K562 (cell line): ENCODE data around the gene TRIM32. TPM values are rescaled to one million over a fixed set of nuclear protein-coding genes. Genes with fewer than 3 reads are reported as not detected.

Experiments used
- ATAC-seq: fragments of 200-7000 bp; cut with Tn5 transposase; 3 replicates; pipeline ENCODE4 v1.9.1; 2020; ENCODE audit warnings: moderate library complexity
- BruUV-seq: library from RNA; stranded (reverse); fragments of 400-500 nt; replicated peaks from 2 replicates; lab custom pipeline; 2021; lab: Mats Ljungman, UMichigan
- CTCF ChIA-PET: fragments of 300-600 bp; formaldehyde crosslinking; extraction: SDS; loops from one replicate; lab custom pipeline; 2021; ENCODE audit warnings: low intra/inter-chr PET ratio; lab: Yijun Ruan, JAX
- POLR2A ChIA-PET: fragments of 300-600, 350-650 bp; sonication (Branson Sonifier 250); formaldehyde crosslinking; extraction: SDS; loops from one replicate; lab custom pipeline; 2021; ENCODE audit warnings: antibody characterized with exemption, inconsistent platforms; lab: Yijun Ruan, JAX
- DNase-seq, 4 experiments: peaks; one replicate each; pipeline versions ENCODE4 v3.0.0 to v3.0.0-alpha.2; 2011 to 2018; ENCODE audit warnings: low spot score in 3 of 4, mixed read lengths in 3 of 4; ENCODE audit errors: extremely low read depth in 1 of 4
- FAIRE-seq: peaks from 2 replicates; lab custom pipeline; 2011; peaks lifted over from hg19 to GRCh38; lab: Jason Lieb, UNC
- H2AFZ ChIP-seq: 2 replicates; pipeline ENCODE4 v1.6.0; 2011; ENCODE audit warnings: low read depth, low read length, control low read depth, inconsistent platforms
- H3K27ac ChIP-seq: fragments of 200-600 bp; 3 replicates; pipeline ENCODE4 v1.8.0; 2011; ENCODE audit warnings: low read depth, mild to moderate bottlenecking, control low read depth, inconsistent platforms, low read length, moderate library complexity, mixed read lengths; ENCODE audit errors: extremely low read depth
- H3K27me3 ChIP-seq, 2 experiments: fragments of 300-600 bp in 1 of 2; 2 replicates in 1 of 2; 3 replicates in 1 of 2; pipeline versions ENCODE4 v1.6.0 to v1.8.0; 2011; ENCODE audit warnings: inconsistent platforms in 2 of 2, low read length in 2 of 2, mild to moderate bottlenecking in 1 of 2, mixed read lengths in 1 of 2, moderate library complexity in 1 of 2; ENCODE audit not compliant: control insufficient read depth in 2 of 2, insufficient read depth in 2 of 2
- H3K36me3 ChIP-seq: fragments of 300-600 bp; 3 replicates; pipeline ENCODE4 v1.8.0; 2011; ENCODE audit warnings: mild to moderate bottlenecking, low read length, inconsistent platforms; ENCODE audit not compliant: control insufficient read depth, insufficient read depth
- H3K4me1 ChIP-seq, 2 experiments: fragments of 200-600 bp in 1 of 2; replicated peaks in 1 of 2; 2 replicates in 1 of 2; 3 replicates in 1 of 2; pipeline versions ENCODE4 v1.5.1 to v1.8.0; 2011; ENCODE audit warnings: inconsistent platforms in 2 of 2, low read length in 2 of 2, mild to moderate bottlenecking in 1 of 2, mixed read lengths in 1 of 2, moderate library complexity in 1 of 2; ENCODE audit not compliant: control insufficient read depth in 2 of 2, insufficient read depth in 2 of 2
- H3K4me2 ChIP-seq: 2 replicates; pipeline ENCODE4 v1.6.1; 2011; ENCODE audit warnings: low read length, control low read depth, inconsistent platforms, mixed read lengths; ENCODE audit not compliant: insufficient read depth
- H3K4me3 ChIP-seq: fragments of 200-600 bp; sonication (generic), shearing (Covaris generic); 2 replicates; pipeline ENCODE4 v1.5.1; 2016; ENCODE audit warnings: control low read depth, inconsistent platforms
- H3K79me2 ChIP-seq: fragments of 200-600 bp; 3 replicates; pipeline ENCODE4 v1.8.0; 2011; ENCODE audit warnings: low read length, inconsistent platforms; ENCODE audit not compliant: control insufficient read depth, insufficient read depth
- H3K9ac ChIP-seq, 2 experiments: 2 replicates each; pipeline versions ENCODE4 v1.6.0 to v1.6.1; 2011; ENCODE audit warnings: low read depth in 2 of 2, low read length in 2 of 2, control low read depth in 1 of 2, inconsistent platforms in 1 of 2, mild to moderate bottlenecking in 1 of 2, mixed read lengths in 1 of 2; ENCODE audit not compliant: insufficient read depth in 1 of 2
- H3K9me1 ChIP-seq: one replicate; pipeline ENCODE4 v1.6.0; 2011; ENCODE audit warnings: inconsistent platforms, mild to moderate bottlenecking, low read length, moderate library complexity; ENCODE audit not compliant: control insufficient read depth, insufficient read depth
- H3K9me3 ChIP-seq: replicated peaks from 2 replicates; pipeline ENCODE4 v1.5.1; 2011; ENCODE audit warnings: low read depth, low read length, inconsistent platforms; ENCODE audit not compliant: control insufficient read depth, insufficient read depth
- H4K20me1 ChIP-seq: replicated peaks from 2 replicates; pipeline ENCODE4 v1.6.1; 2011; ENCODE audit warnings: low read length, inconsistent platforms, mixed read lengths; ENCODE audit not compliant: control insufficient read depth, insufficient read depth
- CEBPG ChIP-seq, 3 experiments: fragments of 200-800 bp in 1 of 3; sonication (Bioruptor generic) in 1 of 3; sonication (generic) in 1 of 3; formaldehyde crosslinking in 1 of 3; IDR thresholded peaks in 2 of 3; conservative IDR thresholded peaks in 1 of 3; 2 replicates each; pipeline versions ENCODE4 v1.6.1 to v1.8.0; 2016 to 2022; ENCODE audit warnings: missing compliant biosample characterization in 2 of 3, missing genetic modification characterization in 2 of 3, mild to moderate bottlenecking in 1 of 3, missing genetic modification reagents in 1 of 3
- KDM1A ChIP-seq, 2 experiments: fragments of 450-650 bp; IDR thresholded peaks; 2 replicates each; pipeline ENCODE4 v1.6.1; 2016; ENCODE audit warnings: mild to moderate bottlenecking in 2 of 2
- KLF1 ChIP-seq: fragments of 450-650 bp; IDR thresholded peaks from 2 replicates; pipeline ENCODE4 v1.6.1; 2016; ENCODE audit warnings: missing genetic modification characterization, missing compliant biosample characterization
- LCOR ChIP-seq: sonication (generic); formaldehyde crosslinking; IDR thresholded peaks from 2 replicates; pipeline ENCODE4 v1.8.0; 2022; ENCODE audit warnings: mild to moderate bottlenecking, missing genetic modification reagents
- NCOR1 ChIP-seq: fragments of 450-650 bp; IDR thresholded peaks from 2 replicates; pipeline ENCODE4 v1.6.1; 2016; ENCODE audit warnings: mild to moderate bottlenecking, moderate library complexity
- RCOR1 ChIP-seq, 2 experiments: IDR thresholded peaks; 2 replicates each; pipeline ENCODE4 v1.6.1; 2012; ENCODE audit warnings: low read depth in 2 of 2, low read length in 2 of 2, borderline replicate concordance in 1 of 2, improper control_type of control experiment in 1 of 2
- SMAD1 ChIP-seq: fragments of 150-350 bp; IDR thresholded peaks from 2 replicates; pipeline ENCODE4 v1.6.1; 2014; ENCODE audit warnings: low read length, low read depth; ENCODE audit not compliant: partially characterized antibody
- SREBF2 ChIP-seq: sonication (generic); formaldehyde crosslinking; IDR thresholded peaks from 2 replicates; pipeline ENCODE4 v1.4.0; 2020; ENCODE audit warnings: mild to moderate bottlenecking, missing genetic modification reagents
- USF1 ChIP-seq: sonication (generic); formaldehyde crosslinking; IDR thresholded peaks from 2 replicates; pipeline ENCODE4 v1.9.0; 2022; ENCODE audit warnings: mild to moderate bottlenecking, missing genetic modification reagents
- ZBTB17 ChIP-seq: fragments of 450-650 bp; formaldehyde crosslinking; IDR thresholded peaks from 2 replicates; pipeline ENCODE4 v1.4.0; 2020; ENCODE audit warnings: mild to moderate bottlenecking
- ZC3H4 ChIP-seq: sonication (generic); formaldehyde crosslinking; IDR thresholded peaks from 2 replicates; pipeline ENCODE4 v1.9.0; 2021; ENCODE audit warnings: missing genetic modification reagents, borderline replicate concordance
- ZNF212 ChIP-seq: fragments of 450-650 bp; formaldehyde crosslinking; IDR thresholded peaks from 2 replicates; pipeline ENCODE4 v1.4.0; 2020; ENCODE audit warnings: mild to moderate bottlenecking
- ZNF324 ChIP-seq: fragments of 250-450 bp; sonication (Bioruptor Pico); IDR thresholded peaks from 2 replicates; pipeline ENCODE4 v1.4.0; 2020; ENCODE audit warnings: mild to moderate bottlenecking
- ZNF407 ChIP-seq: fragments of 450-650 bp; IDR thresholded peaks from 2 replicates; pipeline ENCODE4 v1.6.1; 2016; ENCODE audit warnings: low read depth
- ZNF644 ChIP-seq: fragments of 200-800 bp; sonication (Bioruptor generic); IDR thresholded peaks from 2 replicates; pipeline ENCODE4 v1.6.1; 2016; ENCODE audit warnings: low read depth, missing genetic modification characterization, missing compliant biosample characterization
- WGBS: fragments of 100-300 bp; shearing (Covaris generic); methylation state at CpG from one replicate; pipeline ENCODE4 v1.1.6; 2016; ENCODE audit warnings: low coverage, mixed read lengths; ENCODE audit not compliant: insufficient coverage; ENCODE audit errors: missing lambda C conversion rate; 5-methylcytosine and 5-hydroxymethylcytosine counted together
- in situ Hi-C: fragments of 300-500 bp; cut with MboI; formaldehyde crosslinking; loops from 4 replicates; pipeline ENCODE4 v1.15.0; 2018; ENCODE audit warnings: inconsistent platforms, mixed read lengths
- intact Hi-C: fragments of 100-400 bp; cut with micrococcal nuclease; formaldehyde crosslinking; loops from 2 replicates; pipeline ENCODE4 v1.14.2; 2022
- polyA plus RNA-seq, 8 experiments: library from polyadenylated mRNA; depleted of rRNA in 4 of 8; stranded (reverse) in 5 of 8; unstranded in 3 of 8; fragments of >200 nt; fragmentation: Nextera tagmentation in 2 of 8; fragmentation: Illumina TruSeq in 1 of 8; extraction: Ambion mirVana in 2 of 8; extraction: Trizol in 1 of 8; gene quantifications; 2 replicates each; pipeline versions ENCODE4 v1.2.1 to v1.2.3, GENCODE V29; 2011 to 2014; ENCODE audit warnings: inconsistent platforms in 1 of 8, missing spikeins in 1 of 8
- total RNA-seq, 7 experiments: library from RNA; depleted of rRNA in 6 of 7; stranded (reverse); fragments of >200 nt in 6 of 7; fragmentation: Illumina TruSeq in 2 of 7; extraction: Trizol in 2 of 7; gene quantifications; 2 replicates each; pipeline versions ENCODE4 v1.2.1 to v1.2.3, GENCODE V29; 2011 to 2021; ENCODE audit warnings: low replicate concordance in 1 of 7

The TRIM32 gene
- total and polyA plus RNA-seq, 9 of the 15 experiments (the other 6 are each of a cell fraction or from before 2014, with no cell fraction given), result 3.5 to 9.4 (median 5.9) TPM

GRCh38 chr9:116685166-116685565 lies 1.9 kb upstream of the TRIM32 start:
- CTCF ChIA-PET, result no interaction called here
- Histone ChIP-seq H2AFZ (no peak overlapping the region), H4K20me1 (no peaks in the 10 kb centered on the region), H3K4me3 (no peak overlapping the region), H3K9me3 (no peaks in the 10 kb centered on the region), H3K27me3 (no peaks in the 10 kb centered on the region), H3K4me2 (no peak overlapping the region), H3K9me1 (no peaks in the 10 kb centered on the region), H3K4me1 (peaks cover 16 to 20% of the 10 kb centered on the region in 2 experiments; a peak in 4 of 5 replicates), H3K79me2 (peaks cover 4% of the 10 kb centered on the region; the same call in 2 of the 3 replicates), H3K9ac (no peak overlapping the region), H3K36me3 (no peaks in the 10 kb centered on the region), H3K27ac (no peak overlapping the region)
- intact Hi-C loops (no loop called here), in situ Hi-C loops (no loop called here)
- FAIRE-seq (no peak), ATAC-seq (no peak), DNase-seq (no peak)
- POLR2A ChIA-PET, result no interaction called here
- no TSS peak for BruUV-seq
- WGBS, result 0% methylated on average over 4 of the region's 4 CpGs
- TF ChIP-seq KLF1 (no peak), ZBTB17 (CRISPR knock-in tag) (no peak), RCOR1 (IDR thresholded peaks at IDR 0.05; ENCODE audit: borderline replicate concordance in 1 of 2, low read depth in 2 of 2, low read length in 2 of 2) (no peak), ZNF407 (no peak), KDM1A (IDR thresholded peaks at IDR 0.05) (0 out of 4 replicates have a peak, but pooled peaks of 1 of the 2 experiments have one; percentile 38), ZNF644 (tag) (no peak), USF1 (no peak), ZC3H4 (CRISPR knock-in tag) (no peak), ZNF212 (no peak), SREBF2 (CRISPR knock-in tag) (no peak), NCOR1 (no peak), SMAD1 (no peak), ZNF324 (CRISPR knock-in tag) (no peak), CEBPG (CRISPR knock-in tag; IDR thresholded peaks at IDR 0.05) (no peak), CEBPG (tag; conservative IDR thresholded peaks at IDR 0.05 in 1 of 2, IDR thresholded peaks at IDR 0.05 in 1 of 2) (0 out of 4 replicates have a peak, but pooled peaks of 1 of the 2 experiments have one; percentile 27), LCOR (CRISPR knock-in tag) (no peak)
